K562 (cell line): ENCODE measurements around the gene VSTM5. TPM values are rescaled to one million over a fixed set of nuclear protein-coding genes. Genes with fewer than 3 reads are reported as not detected.

ENCODE experiments used
- ATAC-seq: fragments of 200-7000 bp; cut with Tn5 transposase; 3 replicates; pipeline ENCODE4 v1.9.1; 2020; ENCODE audit warnings: moderate library complexity
- BruUV-seq: library from RNA; stranded (reverse); fragments of 400-500 nt; replicated peaks from 2 replicates; lab custom pipeline; 2021; lab: Mats Ljungman, UMichigan
- CTCF ChIA-PET: fragments of 300-600 bp; formaldehyde crosslinking; extraction: SDS; loops from one replicate; lab custom pipeline; 2021; ENCODE audit warnings: low intra/inter-chr PET ratio; lab: Yijun Ruan, JAX
- POLR2A ChIA-PET: fragments of 300-600, 350-650 bp; sonication (Branson Sonifier 250); formaldehyde crosslinking; extraction: SDS; loops from one replicate; lab custom pipeline; 2021; ENCODE audit warnings: antibody characterized with exemption, inconsistent platforms; lab: Yijun Ruan, JAX
- DNase-seq, 4 experiments: peaks; one replicate each; pipeline versions ENCODE4 v3.0.0 to v3.0.0-alpha.2; 2011 to 2018; ENCODE audit warnings: low spot score in 3 of 4, mixed read lengths in 3 of 4; ENCODE audit errors: extremely low read depth in 1 of 4
- FAIRE-seq: peaks from 2 replicates; lab custom pipeline; 2011; peaks lifted over from hg19 to GRCh38; lab: Jason Lieb, UNC
- H2AFZ ChIP-seq: 2 replicates; pipeline ENCODE4 v1.6.0; 2011; ENCODE audit warnings: low read depth, low read length, control low read depth, inconsistent platforms
- H3K27ac ChIP-seq: fragments of 200-600 bp; 3 replicates; pipeline ENCODE4 v1.8.0; 2011; ENCODE audit warnings: low read depth, mild to moderate bottlenecking, control low read depth, inconsistent platforms, low read length, moderate library complexity, mixed read lengths; ENCODE audit errors: extremely low read depth
- H3K27me3 ChIP-seq, 2 experiments: fragments of 300-600 bp in 1 of 2; 2 replicates in 1 of 2; 3 replicates in 1 of 2; pipeline versions ENCODE4 v1.6.0 to v1.8.0; 2011; ENCODE audit warnings: inconsistent platforms in 2 of 2, low read length in 2 of 2, mild to moderate bottlenecking in 1 of 2, mixed read lengths in 1 of 2, moderate library complexity in 1 of 2; ENCODE audit not compliant: control insufficient read depth in 2 of 2, insufficient read depth in 2 of 2
- H3K36me3 ChIP-seq: fragments of 300-600 bp; 3 replicates; pipeline ENCODE4 v1.8.0; 2011; ENCODE audit warnings: mild to moderate bottlenecking, low read length, inconsistent platforms; ENCODE audit not compliant: control insufficient read depth, insufficient read depth
- H3K4me1 ChIP-seq, 2 experiments: fragments of 200-600 bp in 1 of 2; replicated peaks in 1 of 2; 2 replicates in 1 of 2; 3 replicates in 1 of 2; pipeline versions ENCODE4 v1.5.1 to v1.8.0; 2011; ENCODE audit warnings: inconsistent platforms in 2 of 2, low read length in 2 of 2, mild to moderate bottlenecking in 1 of 2, mixed read lengths in 1 of 2, moderate library complexity in 1 of 2; ENCODE audit not compliant: control insufficient read depth in 2 of 2, insufficient read depth in 2 of 2
- H3K4me2 ChIP-seq: 2 replicates; pipeline ENCODE4 v1.6.1; 2011; ENCODE audit warnings: low read length, control low read depth, inconsistent platforms, mixed read lengths; ENCODE audit not compliant: insufficient read depth
- H3K4me3 ChIP-seq: fragments of 200-600 bp; sonication (generic), shearing (Covaris generic); 2 replicates; pipeline ENCODE4 v1.5.1; 2016; ENCODE audit warnings: control low read depth, inconsistent platforms
- H3K79me2 ChIP-seq: fragments of 200-600 bp; 3 replicates; pipeline ENCODE4 v1.8.0; 2011; ENCODE audit warnings: low read length, inconsistent platforms; ENCODE audit not compliant: control insufficient read depth, insufficient read depth
- H3K9ac ChIP-seq, 2 experiments: 2 replicates each; pipeline versions ENCODE4 v1.6.0 to v1.6.1; 2011; ENCODE audit warnings: low read depth in 2 of 2, low read length in 2 of 2, control low read depth in 1 of 2, inconsistent platforms in 1 of 2, mild to moderate bottlenecking in 1 of 2, mixed read lengths in 1 of 2; ENCODE audit not compliant: insufficient read depth in 1 of 2
- H3K9me1 ChIP-seq: one replicate; pipeline ENCODE4 v1.6.0; 2011; ENCODE audit warnings: inconsistent platforms, mild to moderate bottlenecking, low read length, moderate library complexity; ENCODE audit not compliant: control insufficient read depth, insufficient read depth
- H3K9me3 ChIP-seq: replicated peaks from 2 replicates; pipeline ENCODE4 v1.5.1; 2011; ENCODE audit warnings: low read depth, low read length, inconsistent platforms; ENCODE audit not compliant: control insufficient read depth, insufficient read depth
- H4K20me1 ChIP-seq: replicated peaks from 2 replicates; pipeline ENCODE4 v1.6.1; 2011; ENCODE audit warnings: low read length, inconsistent platforms, mixed read lengths; ENCODE audit not compliant: control insufficient read depth, insufficient read depth
- ARHGAP35 ChIP-seq: fragments of 450-650 bp; IDR thresholded peaks from 2 replicates; pipeline ENCODE4 v1.6.1; 2018; ENCODE audit not compliant: partially characterized antibody
- EHMT2 ChIP-seq: fragments of 450-650 bp; IDR thresholded peaks from 2 replicates; pipeline ENCODE4 v1.6.1; 2018; ENCODE audit warnings: antibody characterized with exemption
- MIER1 ChIP-seq: fragments of 450-650 bp; IDR thresholded peaks from 2 replicates; pipeline ENCODE4 v1.6.1; 2016; ENCODE audit warnings: antibody characterized with exemption, mild to moderate bottlenecking, low read depth
- POLR2G ChIP-seq: fragments of 200-400 bp; formaldehyde crosslinking; IDR thresholded peaks from 2 replicates; pipeline ENCODE4 v1.6.1; 2017; ENCODE audit warnings: low read depth, mild to moderate bottlenecking, antibody characterized with exemption, low read length, moderate library complexity
- REST ChIP-seq, 2 experiments: fragments of 450-650 bp; formaldehyde crosslinking in 1 of 2; IDR thresholded peaks; 2 replicates each; pipeline versions ENCODE4 v1.4.0 to v1.6.1; 2014 to 2020; ENCODE audit warnings: mild to moderate bottlenecking in 2 of 2, borderline replicate concordance in 1 of 2, low read depth in 1 of 2
- WGBS: fragments of 100-300 bp; shearing (Covaris generic); methylation state at CpG from one replicate; pipeline ENCODE4 v1.1.6; 2016; ENCODE audit warnings: low coverage, mixed read lengths; ENCODE audit not compliant: insufficient coverage; ENCODE audit errors: missing lambda C conversion rate; 5-methylcytosine and 5-hydroxymethylcytosine counted together
- in situ Hi-C: fragments of 300-500 bp; cut with MboI; formaldehyde crosslinking; loops from 4 replicates; pipeline ENCODE4 v1.15.0; 2018; ENCODE audit warnings: inconsistent platforms, mixed read lengths
- intact Hi-C: fragments of 100-400 bp; cut with micrococcal nuclease; formaldehyde crosslinking; loops from 2 replicates; pipeline ENCODE4 v1.14.2; 2022
- polyA plus RNA-seq, 8 experiments: library from polyadenylated mRNA; depleted of rRNA in 4 of 8; stranded (reverse) in 5 of 8; unstranded in 3 of 8; fragments of >200 nt; fragmentation: Nextera tagmentation in 2 of 8; fragmentation: Illumina TruSeq in 1 of 8; extraction: Ambion mirVana in 2 of 8; extraction: Trizol in 1 of 8; gene quantifications; 2 replicates each; pipeline versions ENCODE4 v1.2.1 to v1.2.3, GENCODE V29; 2011 to 2014; ENCODE audit warnings: inconsistent platforms in 1 of 8, missing spikeins in 1 of 8
- total RNA-seq, 7 experiments: library from RNA; depleted of rRNA in 6 of 7; stranded (reverse); fragments of >200 nt in 6 of 7; fragmentation: Illumina TruSeq in 2 of 7; extraction: Trizol in 2 of 7; gene quantifications; 2 replicates each; pipeline versions ENCODE4 v1.2.1 to v1.2.3, GENCODE V29; 2011 to 2021; ENCODE audit warnings: low replicate concordance in 1 of 7

The VSTM5 gene
- total and polyA plus RNA-seq, 9 of the 15 experiments (the other 6 are each of a cell fraction or from before 2014, with no cell fraction given), result 0.01 TPM; not detected in 8

GRCh38 chr11:93773601-93774200 lies 76.7 kb downstream of the VSTM5 start:
- ChIA-PET CTCF (no interaction called here), POLR2A (interaction anchor here (1.4 to 3.5 kb wide), 2 partner anchors 9 to 33 kb away, joined by 7 to 10 read pairs; partner anchors contain the start of genes C11orf54, MED17 and TAF1D)
- intact Hi-C loops (no loop called here), in situ Hi-C loops (no loop called here)
- Histone ChIP-seq H3K4me2 (no peak overlapping the region), H3K4me3 (no peak overlapping the region), H3K27ac (no peak overlapping the region), H3K27me3 (no peaks in the 10 kb centered on the region), H4K20me1 (no peaks in the 10 kb centered on the region), H3K9me1 (no peaks in the 10 kb centered on the region), H2AFZ (no peak overlapping the region), H3K36me3 (no peaks in the 10 kb centered on the region), H3K79me2 (no peaks in the 10 kb centered on the region), H3K9ac (no peak overlapping the region), H3K4me1 (peaks cover 0 to 5% of the 10 kb centered on the region in 2 experiments; a peak in 1 of 5 replicates), H3K9me3 (no peaks in the 10 kb centered on the region; the same call in 1 of the 2 replicates)
- FAIRE-seq (no peak), DNase-seq (no peak), ATAC-seq (no peak)
- no TSS peak for BruUV-seq
- 49% methylated on average over 6 of the region's 10 CpGs for WGBS
- TF ChIP-seq ARHGAP35, result no peak

GRCh38 chr11:93773045-93773477 lies 77.4 kb downstream of the VSTM5 start:
- Histone ChIP-seq H4K20me1 (no peaks in the 10 kb centered on the region), H3K9me3 (no peaks in the 10 kb centered on the region; the same call in 1 of the 2 replicates), H3K27me3 (no peaks in the 10 kb centered on the region), H3K79me2 (no peaks in the 10 kb centered on the region), H3K36me3 (no peaks in the 10 kb centered on the region), H3K27ac (no peak overlapping the region), H3K4me1 (peaks cover 0 to 5% of the 10 kb centered on the region in 2 experiments; a peak in 1 of 5 replicates), H3K9ac (no peak overlapping the region), H3K4me3 (no peak overlapping the region), H3K9me1 (no peaks in the 10 kb centered on the region), H3K4me2 (no peak overlapping the region), H2AFZ (no peak overlapping the region)
- intact Hi-C loops (no loop called here), in situ Hi-C loops (no loop called here)
- whole genome bisulfite sequencing, result 40% methylated on average over 3 of the region's 3 CpGs
- TF ChIP-seq MIER1, result peak; percentile 75
- no peak for TF ChIP-seq POLR2G
- peak; percentile 69 for TF ChIP-seq EHMT2
- peak; percentile 84 for TF ChIP-seq REST (IDR thresholded peaks at IDR 0.05; ENCODE audit: borderline replicate concordance)
- no peak for TF ChIP-seq REST (CRISPR knock-in tag; IDR thresholded peaks at IDR 0.05; ENCODE audit: low read depth)
- FAIRE-seq, result no peak
- CTCF ChIA-PET, result no interaction called here
- BruUV-seq, result no TSS peak
- POLR2A ChIA-PET, result interaction anchor here (1.4 to 3.5 kb wide), 2 partner anchors 10 to 32 kb away, joined by 7 to 10 read pairs; partner anchors contain the start of genes C11orf54, MED17 and TAF1D
- DNase-seq, result no peak
- ATAC-seq, result peak; percentile 63
